HEK293 (cell line): ENCODE data around the gene GNB2.
A peak's percentile ranks its signal among the peaks of the same experiment; 100 is the strongest.

ENCODE experiments used
- FEZF1 ChIP-seq: fragments of 450-650 bp; formaldehyde crosslinking; IDR thresholded peaks from 2 replicates; pipeline ENCODE4 v1.5.1; 2016; ENCODE audit warnings: missing biosample characterization, missing genetic modification characterization
- GLI2 ChIP-seq: fragments of 450-650 bp; formaldehyde crosslinking; IDR thresholded peaks from 2 replicates; pipeline ENCODE4; 2017; ENCODE audit warnings: missing biosample characterization, missing genetic modification characterization, low read depth, borderline replicate concordance
- HOXA7 ChIP-seq: sonication (generic); formaldehyde crosslinking; IDR thresholded peaks from 2 replicates; pipeline ENCODE4 v1.8.1; 2022; ENCODE audit warnings: missing genetic modification reagents, borderline replicate concordance
- MEIS1 ChIP-seq: sonication (generic); formaldehyde crosslinking; IDR thresholded peaks from 2 replicates; pipeline ENCODE4 v1.8.1; 2022; ENCODE audit warnings: missing genetic modification reagents, mild to moderate bottlenecking, borderline replicate concordance
- REPIN1 ChIP-seq: fragments of 450-650 bp; formaldehyde crosslinking; IDR thresholded peaks from 2 replicates; pipeline ENCODE4 v1.5.1; 2017; ENCODE audit warnings: missing biosample characterization, missing genetic modification characterization, low read depth
- SCRT1 ChIP-seq: fragments of 450-650 bp; formaldehyde crosslinking; IDR thresholded peaks from 2 replicates; pipeline ENCODE4 v1.5.1; 2016; ENCODE audit warnings: missing biosample characterization, missing genetic modification characterization, borderline replicate concordance
- SCRT2 ChIP-seq: fragments of 450-650 bp; formaldehyde crosslinking; IDR thresholded peaks from 2 replicates; pipeline ENCODE4 v1.5.1; 2016; ENCODE audit warnings: missing biosample characterization, missing genetic modification characterization
- ZBTB21 ChIP-seq: fragments of 450-650 bp; formaldehyde crosslinking; IDR thresholded peaks from 2 replicates; pipeline ENCODE4 v1.5.1; 2017; ENCODE audit warnings: missing biosample characterization, missing genetic modification characterization
- ZBTB8A ChIP-seq: fragments of 450-650 bp; formaldehyde crosslinking; IDR thresholded peaks from 2 replicates; pipeline ENCODE4 v1.5.1; 2016; ENCODE audit warnings: missing biosample characterization, missing genetic modification characterization
- ZFP3 ChIP-seq: fragments of 450-650 bp; formaldehyde crosslinking; IDR thresholded peaks from 2 replicates; pipeline ENCODE4 v1.5.1; 2016; ENCODE audit warnings: low read depth, missing biosample characterization, missing genetic modification characterization
- ZFP69B ChIP-seq: fragments of 450-650 bp; formaldehyde crosslinking; IDR thresholded peaks from 2 replicates; pipeline ENCODE4 v1.5.1; 2016; ENCODE audit warnings: missing biosample characterization, missing genetic modification characterization
- ZNF114 ChIP-seq: fragments of 450-650 bp; formaldehyde crosslinking; IDR thresholded peaks from 2 replicates; pipeline ENCODE4 v1.5.0; 2017; ENCODE audit warnings: missing biosample characterization, missing genetic modification characterization
- ZNF121 ChIP-seq: fragments of 450-650 bp; formaldehyde crosslinking; IDR thresholded peaks from 2 replicates; pipeline ENCODE4 v1.5.1; 2016; ENCODE audit warnings: missing biosample characterization, missing genetic modification characterization
- ZNF138 ChIP-seq: fragments of 450-650 bp; formaldehyde crosslinking; IDR thresholded peaks from 2 replicates; pipeline ENCODE4 v1.5.1; 2016; ENCODE audit warnings: missing biosample characterization, missing genetic modification characterization, borderline replicate concordance
- ZNF2 ChIP-seq: fragments of 450-650 bp; formaldehyde crosslinking; IDR thresholded peaks from 2 replicates; pipeline ENCODE4 v1.5.1; 2016; ENCODE audit warnings: missing biosample characterization, missing genetic modification characterization
- ZNF274 ChIP-seq, 2 experiments: fragments of 200-500 bp in 1 of 2; fragments of 450-650 bp in 1 of 2; sonication (Bioruptor generic) in 1 of 2; formaldehyde crosslinking in 1 of 2; IDR thresholded peaks; 2 replicates each; pipeline versions ENCODE4 v1.5.1 to v1.6.1; 2014 to 2016; ENCODE audit warnings: borderline replicate concordance in 1 of 2, inconsistent platforms in 1 of 2, low read length in 1 of 2, missing biosample characterization in 1 of 2, missing genetic modification characterization in 1 of 2
- ZNF324 ChIP-seq: fragments of 450-650 bp; formaldehyde crosslinking; IDR thresholded peaks from 2 replicates; pipeline ENCODE4 v1.5.1; 2016; ENCODE audit warnings: missing biosample characterization, missing genetic modification characterization
- ZNF404 ChIP-seq: fragments of 450-650 bp; formaldehyde crosslinking; IDR thresholded peaks from 2 replicates; pipeline ENCODE4 v1.5.1; 2017; ENCODE audit warnings: missing biosample characterization, missing genetic modification characterization
- ZNF473 ChIP-seq: fragments of 450-650 bp; formaldehyde crosslinking; IDR thresholded peaks from 2 replicates; pipeline ENCODE4 v1.5.1; 2017; ENCODE audit warnings: missing biosample characterization, missing genetic modification characterization
- ZNF514 ChIP-seq: fragments of 450-650 bp; formaldehyde crosslinking; IDR thresholded peaks from 2 replicates; pipeline ENCODE4 v1.5.1; 2016; ENCODE audit warnings: missing biosample characterization, missing genetic modification characterization
- ZNF530 ChIP-seq: fragments of 450-650 bp; formaldehyde crosslinking; IDR thresholded peaks from 2 replicates; pipeline ENCODE4 v1.5.1; 2016; ENCODE audit warnings: low read depth, missing biosample characterization, missing genetic modification characterization
- ZNF544 ChIP-seq: fragments of 450-650 bp; formaldehyde crosslinking; IDR thresholded peaks from 2 replicates; pipeline ENCODE4 v1.5.0; 2017; ENCODE audit warnings: missing biosample characterization, missing genetic modification characterization
- ZNF629 ChIP-seq: fragments of 450-650 bp; formaldehyde crosslinking; IDR thresholded peaks from 2 replicates; pipeline ENCODE4 v1.5.1; 2017; ENCODE audit warnings: missing biosample characterization, missing genetic modification characterization
- ZNF658 ChIP-seq: fragments of 450-650 bp; formaldehyde crosslinking; IDR thresholded peaks from 2 replicates; pipeline ENCODE4; 2016; ENCODE audit warnings: missing biosample characterization, missing genetic modification characterization
- ZNF677 ChIP-seq: fragments of 450-650 bp; IDR thresholded peaks from 2 replicates; pipeline ENCODE4 v1.5.0; 2018; ENCODE audit warnings: missing biosample characterization, mild to moderate bottlenecking, missing genetic modification characterization, moderate library complexity
- ZNF701 ChIP-seq: fragments of 450-650 bp; formaldehyde crosslinking; IDR thresholded peaks from 2 replicates; pipeline ENCODE4 v1.5.1; 2016; ENCODE audit warnings: missing biosample characterization, missing genetic modification characterization
- ZNF76 ChIP-seq: fragments of 450-650 bp; formaldehyde crosslinking; IDR thresholded peaks from 2 replicates; pipeline ENCODE4; 2016; ENCODE audit warnings: low read depth, missing biosample characterization, missing genetic modification characterization, borderline replicate concordance
- ZNF830 ChIP-seq: fragments of 450-650 bp; IDR thresholded peaks from 2 replicates; pipeline ENCODE4 v1.5.0; 2018; ENCODE audit warnings: missing biosample characterization, missing genetic modification characterization, low read depth, mild to moderate bottlenecking, moderate library complexity
- TF ChIP-seq, protein P1 (sequence below): fragments of 450-650 bp; formaldehyde crosslinking; IDR thresholded peaks from 2 replicates; pipeline ENCODE4 v1.5.1; 2016; ENCODE audit warnings: missing biosample characterization, missing genetic modification characterization
- TF ChIP-seq, protein P2 (sequence below): fragments of 450-650 bp; formaldehyde crosslinking; IDR thresholded peaks from 2 replicates; pipeline ENCODE4 v1.5.1; 2016; ENCODE audit warnings: missing biosample characterization, missing genetic modification characterization
- TF ChIP-seq, protein P3 (sequence below): fragments of 450-650 bp; formaldehyde crosslinking; IDR thresholded peaks from 2 replicates; pipeline ENCODE4 v1.5.1; 2017; ENCODE audit warnings: missing biosample characterization, missing genetic modification characterization
- TF ChIP-seq, protein P4 (sequence below): fragments of 450-650 bp; formaldehyde crosslinking; IDR thresholded peaks from 2 replicates; pipeline ENCODE4 v1.5.1; 2016; ENCODE audit warnings: missing biosample characterization, missing genetic modification characterization
- TF ChIP-seq, protein P5 (sequence below): fragments of 450-650 bp; formaldehyde crosslinking; IDR thresholded peaks from 2 replicates; pipeline ENCODE4 v1.5.1; 2016; ENCODE audit warnings: missing biosample characterization, missing genetic modification characterization

GNB2 gene

DNA sequence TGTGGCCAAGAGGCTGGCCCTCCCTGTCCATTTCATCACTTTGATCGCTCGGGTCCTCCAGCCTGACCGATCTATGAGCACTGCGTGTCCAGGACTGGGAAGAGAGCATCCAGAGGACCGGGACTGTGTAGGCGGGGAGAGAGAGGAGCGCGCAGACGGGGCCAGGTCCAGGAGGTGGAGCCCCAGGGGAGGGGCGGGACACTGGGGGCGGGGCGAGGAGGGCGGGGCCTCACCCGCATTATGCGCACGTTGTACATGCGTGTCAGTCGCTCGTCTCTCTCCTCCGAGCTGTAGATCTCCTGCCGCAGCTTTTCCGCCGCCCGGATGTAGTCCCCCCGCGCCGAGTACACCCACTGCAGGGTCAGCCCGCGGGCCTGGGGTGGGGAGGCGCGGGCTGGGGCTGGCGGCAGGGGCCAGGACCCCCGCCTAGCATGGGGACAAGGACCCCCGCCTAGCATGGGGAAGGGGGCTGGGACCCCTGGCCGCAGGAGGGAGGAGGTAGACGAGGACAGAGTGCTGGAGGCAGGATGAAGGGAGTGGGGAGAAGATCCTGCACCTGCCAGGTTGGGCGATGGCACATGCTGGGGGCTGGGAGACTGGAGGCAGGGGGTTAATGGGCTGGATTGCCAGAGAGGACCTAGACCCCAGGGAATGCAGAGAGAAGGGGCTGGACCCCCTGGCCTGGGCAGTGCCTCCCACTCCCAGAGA, 46.9 kb upstream of the GNB2 start (continued):
- TF ChIP-seq ZNF404 (tag by site-specific recombination) (no peak), ZNF530 (tag by site-specific recombination) (no peak), ZBTB21 (tag by site-specific recombination) (no peak), ZNF658 (no peak), GLI2 (tag by site-specific recombination) (no peak), ZNF473 (tag by site-specific recombination) (no peak), ZNF544 (tag by site-specific recombination) (no peak), ZNF274 (IDR thresholded peaks at IDR 0.05; ENCODE audit: low read length) (no peak), ZNF274 (tag by site-specific recombination; IDR thresholded peaks at IDR 0.05; ENCODE audit: borderline replicate concordance) (no peak), HOXA7 (CRISPR knock-in tag) (no peak), ZNF701 (tag by site-specific recombination) (no peak), FEZF1 (tag by site-specific recombination) (peak; percentile 80), SCRT2 (tag by site-specific recombination) (no peak), ZNF324 (tag by site-specific recombination) (no peak), ZFP3 (tag by site-specific recombination) (no peak), SCRT1 (tag by site-specific recombination) (no peak), REPIN1 (no peak), ZNF2 (tag by site-specific recombination) (no peak), ZFP69B (tag by site-specific recombination) (no peak), ZNF629 (no peak), ZNF677 (no peak), ZNF76 (tag by site-specific recombination) (no peak), MEIS1 (CRISPR knock-in tag) (no peak), ZNF514 (no peak), ZNF830 (tag by site-specific recombination) (no peak), ZNF138 (tag by site-specific recombination) (no peak), ZBTB8A (tag by site-specific recombination) (peak; percentile 45; the same call in 1 of the 2 replicates), ZNF121 (tag by site-specific recombination) (no peak), ZNF114 (tag by site-specific recombination) (no peak)
- TF ChIP-seq, protein P1, sequence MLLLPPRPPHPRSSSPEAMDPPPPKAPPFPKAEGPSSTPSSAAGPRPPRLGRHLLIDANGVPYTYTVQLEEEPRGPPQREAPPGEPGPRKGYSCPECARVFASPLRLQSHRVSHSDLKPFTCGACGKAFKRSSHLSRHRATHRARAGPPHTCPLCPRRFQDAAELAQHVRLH (tag by site-specific recombination) = no peak
- TF ChIP-seq, protein P2, sequence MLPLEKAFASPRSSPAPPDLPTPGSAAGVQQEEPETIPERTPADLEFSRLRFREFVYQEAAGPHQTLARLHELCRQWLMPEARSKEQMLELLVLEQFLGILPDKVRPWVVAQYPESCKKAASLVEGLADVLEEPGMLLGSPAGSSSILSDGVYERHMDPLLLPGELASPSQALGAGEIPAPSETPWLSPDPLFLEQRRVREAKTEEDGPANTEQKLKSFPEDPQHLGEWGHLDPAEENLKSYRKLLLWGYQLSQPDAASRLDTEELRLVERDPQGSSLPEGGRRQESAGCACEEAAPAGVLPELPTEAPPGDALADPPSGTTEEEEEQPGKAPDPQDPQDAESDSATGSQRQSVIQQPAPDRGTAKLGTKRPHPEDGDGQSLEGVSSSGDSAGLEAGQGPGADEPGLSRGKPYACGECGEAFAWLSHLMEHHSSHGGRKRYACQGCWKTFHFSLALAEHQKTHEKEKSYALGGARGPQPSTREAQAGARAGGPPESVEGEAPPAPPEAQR = no peak
- TF ChIP-seq, protein P3, sequence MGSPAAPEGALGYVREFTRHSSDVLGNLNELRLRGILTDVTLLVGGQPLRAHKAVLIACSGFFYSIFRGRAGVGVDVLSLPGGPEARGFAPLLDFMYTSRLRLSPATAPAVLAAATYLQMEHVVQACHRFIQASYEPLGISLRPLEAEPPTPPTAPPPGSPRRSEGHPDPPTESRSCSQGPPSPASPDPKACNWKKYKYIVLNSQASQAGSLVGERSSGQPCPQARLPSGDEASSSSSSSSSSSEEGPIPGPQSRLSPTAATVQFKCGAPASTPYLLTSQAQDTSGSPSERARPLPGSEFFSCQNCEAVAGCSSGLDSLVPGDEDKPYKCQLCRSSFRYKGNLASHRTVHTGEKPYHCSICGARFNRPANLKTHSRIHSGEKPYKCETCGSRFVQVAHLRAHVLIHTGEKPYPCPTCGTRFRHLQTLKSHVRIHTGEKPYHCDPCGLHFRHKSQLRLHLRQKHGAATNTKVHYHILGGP (tag by site-specific recombination) = no peak
- TF ChIP-seq, protein P4, sequence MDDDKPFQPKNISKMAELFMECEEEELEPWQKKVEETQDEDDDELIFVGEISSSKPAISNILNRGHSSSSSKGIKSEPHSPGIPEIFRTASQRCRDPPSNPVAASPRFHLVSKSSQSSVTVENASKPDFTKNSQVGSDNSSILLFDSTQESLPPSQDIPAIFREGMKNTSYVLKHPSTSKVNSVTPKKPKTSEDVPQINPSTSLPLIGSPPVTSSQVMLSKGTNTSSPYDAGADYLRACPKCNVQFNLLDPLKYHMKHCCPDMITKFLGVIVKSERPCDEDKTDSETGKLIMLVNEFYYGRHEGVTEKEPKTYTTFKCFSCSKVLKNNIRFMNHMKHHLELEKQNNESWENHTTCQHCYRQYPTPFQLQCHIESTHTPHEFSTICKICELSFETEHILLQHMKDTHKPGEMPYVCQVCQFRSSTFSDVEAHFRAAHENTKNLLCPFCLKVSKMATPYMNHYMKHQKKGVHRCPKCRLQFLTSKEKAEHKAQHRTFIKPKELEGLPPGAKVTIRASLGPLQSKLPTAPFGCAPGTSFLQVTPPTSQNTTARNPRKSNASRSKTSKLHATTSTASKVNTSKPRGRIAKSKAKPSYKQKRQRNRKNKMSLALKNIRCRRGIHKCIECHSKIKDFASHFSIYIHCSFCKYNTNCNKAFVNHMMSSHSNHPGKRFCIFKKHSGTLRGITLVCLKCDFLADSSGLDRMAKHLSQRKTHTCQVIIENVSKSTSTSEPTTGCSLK (tag by site-specific recombination) = no peak
- TF ChIP-seq, protein P5, sequence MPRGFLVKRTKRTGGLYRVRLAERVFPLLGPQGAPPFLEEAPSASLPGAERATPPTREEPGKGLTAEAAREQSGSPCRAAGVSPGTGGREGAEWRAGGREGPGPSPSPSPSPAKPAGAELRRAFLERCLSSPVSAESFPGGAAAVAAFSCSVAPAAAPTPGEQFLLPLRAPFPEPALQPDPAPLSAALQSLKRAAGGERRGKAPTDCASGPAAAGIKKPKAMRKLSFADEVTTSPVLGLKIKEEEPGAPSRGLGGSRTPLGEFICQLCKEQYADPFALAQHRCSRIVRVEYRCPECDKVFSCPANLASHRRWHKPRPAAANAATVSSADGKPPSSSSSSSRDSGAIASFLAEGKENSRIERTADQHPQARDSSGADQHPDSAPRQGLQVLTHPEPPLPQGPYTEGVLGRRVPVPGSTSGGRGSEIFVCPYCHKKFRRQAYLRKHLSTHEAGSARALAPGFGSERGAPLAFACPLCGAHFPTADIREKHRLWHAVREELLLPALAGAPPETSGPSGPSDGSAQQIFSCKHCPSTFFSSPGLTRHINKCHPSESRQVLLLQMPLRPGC (tag by site-specific recombination) = no peak
